DMS114 treated with DMSO at 0.1 percent for 48 hours (cell line): ENCODE data around the gene TRAF3IP3.

Source experiments
- DNase-seq: peaks from one replicate; lab custom pipeline; 2025; ENCODE audit not compliant: unreplicated experiment; lab: John Stamatoyannopoulos, UW

The TRAF3IP3 gene

GRCh38 chr1:209797978-209798639 lies 42.3 kb downstream of the TRAF3IP3 start:
- no peak for DNase-seq

GRCh38 chr1:209800984-209801834 lies 45.4 kb downstream of the TRAF3IP3 start:
- no peak for DNase-seq

GRCh38 chr1:209802117-209802779 lies 46.4 kb downstream of the TRAF3IP3 start:
- no peak for DNase-seq

- no peak for DNase-seq
Measured at GRCh38 chr1:209802780-209803152, 46.9 kb downstream of the TRAF3IP3 start.

GRCh38 chr1:209803568-209803967 lies 47.7 kb downstream of the TRAF3IP3 start:
- no peak for DNase-seq

GRCh38 chr1:209805341-209805781 lies 49.5 kb downstream of the TRAF3IP3 start:
- no peak for DNase-seq

GRCh38 chr1:209805875-209806760 lies 50.3 kb downstream of the TRAF3IP3 start, which contains the start of gene IRF6:
Gene IRF6, minus strand, starts transcription at chr1:209806142. Its CDS starts 4,729 bp downstream, at chr1:209801413.
- peak; percentile 49 for DNase-seq

- no peak for DNase-seq
Measured at GRCh38 chr1:209807509-209807908, 51.7 kb downstream of the TRAF3IP3 start.

GRCh38 chr1:209808059-209808581 lies 52.3 kb downstream of the TRAF3IP3 start:
- no peak for DNase-seq

- no peak for DNase-seq
Measured at GRCh38 chr1:209809611-209810010, 53.8 kb downstream of the TRAF3IP3 start.

GRCh38 chr1:209810783-209811182 lies 54.9 kb downstream of the TRAF3IP3 start:
- no peak for DNase-seq

GRCh38 chr1:209813902-209814301 lies 58.0 kb downstream of the TRAF3IP3 start:
- DNase-seq, result no peak

- no peak for DNase-seq
Measured at GRCh38 chr1:209815490-209815889, 59.6 kb downstream of the TRAF3IP3 start.

- no peak for DNase-seq
Measured at GRCh38 chr1:209815931-209816341, 60.1 kb downstream of the TRAF3IP3 start.

GRCh38 chr1:209816923-209817322 lies 61.1 kb downstream of the TRAF3IP3 start:
- DNase-seq, result no peak

- DNase-seq, result no peak
Measured at GRCh38 chr1:209817691-209818090, 61.8 kb downstream of the TRAF3IP3 start.

- DNase-seq, result no peak
Measured at GRCh38 chr1:209819058-209819457, 63.2 kb downstream of the TRAF3IP3 start.

GRCh38 chr1:209820986-209821385 lies 65.1 kb downstream of the TRAF3IP3 start:
- no peak for DNase-seq

- no peak for DNase-seq
Measured at GRCh38 chr1:209822706-209823105, 66.9 kb downstream of the TRAF3IP3 start.
